HEK293 (cell line): ENCODE data around the gene RNF41.

Experiments
- ATF2 ChIP-seq: fragments of 450-650 bp; formaldehyde crosslinking; IDR thresholded peaks from 2 replicates; pipeline ENCODE4 v1.5.1; 2016; ENCODE audit warnings: missing biosample characterization, missing genetic modification characterization, low read depth
- FEZF1 ChIP-seq: fragments of 450-650 bp; formaldehyde crosslinking; IDR thresholded peaks from 2 replicates; pipeline ENCODE4 v1.5.1; 2016; ENCODE audit warnings: missing biosample characterization, missing genetic modification characterization
- HIC1 ChIP-seq: fragments of 450-650 bp; formaldehyde crosslinking; IDR thresholded peaks from 2 replicates; pipeline ENCODE4 v1.5.1; 2016; ENCODE audit warnings: missing biosample characterization, missing genetic modification characterization
- HOXD13 ChIP-seq: sonication (generic); formaldehyde crosslinking; IDR thresholded peaks from 2 replicates; pipeline ENCODE4 v1.8.0; 2022; ENCODE audit warnings: missing genetic modification reagents, borderline replicate concordance
- MZF1 ChIP-seq: fragments of 450-650 bp; formaldehyde crosslinking; IDR thresholded peaks from 2 replicates; pipeline ENCODE4 v1.5.1; 2017; ENCODE audit warnings: missing biosample characterization, missing genetic modification characterization, borderline replicate concordance
- OVOL3 ChIP-seq: fragments of 450-650 bp; formaldehyde crosslinking; IDR thresholded peaks from 2 replicates; pipeline ENCODE4 v1.5.1; 2016; ENCODE audit warnings: missing biosample characterization, missing genetic modification characterization
- SP3 ChIP-seq: fragments of 450-650 bp; formaldehyde crosslinking; IDR thresholded peaks from 2 replicates; pipeline ENCODE4 v1.5.1; 2016; ENCODE audit warnings: missing biosample characterization, missing genetic modification characterization
- ZBTB17 ChIP-seq: fragments of 450-650 bp; formaldehyde crosslinking; IDR thresholded peaks from 2 replicates; pipeline ENCODE4 v1.5.1; 2016; ENCODE audit warnings: missing biosample characterization, missing genetic modification characterization
- ZBTB21 ChIP-seq: fragments of 450-650 bp; formaldehyde crosslinking; IDR thresholded peaks from 2 replicates; pipeline ENCODE4 v1.5.1; 2017; ENCODE audit warnings: missing biosample characterization, missing genetic modification characterization
- ZBTB8A ChIP-seq: fragments of 450-650 bp; formaldehyde crosslinking; IDR thresholded peaks from 2 replicates; pipeline ENCODE4 v1.5.1; 2016; ENCODE audit warnings: missing biosample characterization, missing genetic modification characterization
- ZFHX2 ChIP-seq: fragments of 450-650 bp; formaldehyde crosslinking; conservative IDR thresholded peaks from 2 replicates; pipeline ENCODE4 v1.5.1; 2016; ENCODE audit warnings: missing biosample characterization, missing genetic modification characterization
- ZIC2 ChIP-seq: fragments of 450-650 bp; formaldehyde crosslinking; IDR thresholded peaks from 2 replicates; pipeline ENCODE4 v1.5.1; 2016; ENCODE audit warnings: missing biosample characterization, missing genetic modification characterization
- ZNF169 ChIP-seq: fragments of 450-650 bp; formaldehyde crosslinking; IDR thresholded peaks from 2 replicates; pipeline ENCODE4 v1.5.1; 2016; ENCODE audit warnings: missing biosample characterization, missing genetic modification characterization
- ZNF221 ChIP-seq: fragments of 450-650 bp; formaldehyde crosslinking; IDR thresholded peaks from 2 replicates; pipeline ENCODE4 v1.5.1; 2017; ENCODE audit warnings: missing biosample characterization, missing genetic modification characterization, borderline replicate concordance
- ZNF248 ChIP-seq: fragments of 450-650 bp; formaldehyde crosslinking; IDR thresholded peaks from 2 replicates; pipeline ENCODE4 v1.5.1; 2017; ENCODE audit warnings: missing biosample characterization, missing genetic modification characterization
- ZNF274 ChIP-seq, 2 experiments: fragments of 200-500 bp in 1 of 2; fragments of 450-650 bp in 1 of 2; sonication (Bioruptor generic) in 1 of 2; formaldehyde crosslinking in 1 of 2; IDR thresholded peaks; 2 replicates each; pipeline versions ENCODE4 v1.5.1 to v1.6.1; 2014 to 2016; ENCODE audit warnings: borderline replicate concordance in 1 of 2, inconsistent platforms in 1 of 2, low read length in 1 of 2, missing biosample characterization in 1 of 2, missing genetic modification characterization in 1 of 2
- ZNF292 ChIP-seq: fragments of 450-650 bp; formaldehyde crosslinking; IDR thresholded peaks from 2 replicates; pipeline ENCODE4 v1.5.1; 2016; ENCODE audit warnings: low read depth, missing biosample characterization, missing genetic modification characterization, borderline replicate concordance
- ZNF302 ChIP-seq: fragments of 450-650 bp; formaldehyde crosslinking; IDR thresholded peaks from 2 replicates; pipeline ENCODE4 v1.5.1; 2016; ENCODE audit warnings: missing biosample characterization, missing genetic modification characterization, low read depth
- ZNF341 ChIP-seq: fragments of 450-650 bp; formaldehyde crosslinking; IDR thresholded peaks from 2 replicates; pipeline ENCODE4; 2016; ENCODE audit warnings: low read depth, missing biosample characterization, missing genetic modification characterization
- ZNF426 ChIP-seq: fragments of 450-650 bp; formaldehyde crosslinking; IDR thresholded peaks from 2 replicates; pipeline ENCODE4 v1.5.1; 2017; ENCODE audit warnings: missing biosample characterization, missing genetic modification characterization, mild to moderate bottlenecking, inconsistent platforms, moderate library complexity
- ZNF510 ChIP-seq: fragments of 450-650 bp; formaldehyde crosslinking; IDR thresholded peaks from 2 replicates; pipeline ENCODE4 v1.5.1; 2018; ENCODE audit warnings: mild to moderate bottlenecking, missing genetic modification characterization, missing biosample characterization; ENCODE audit not compliant: insufficient replicate concordance
- ZNF610 ChIP-seq: fragments of 450-650 bp; formaldehyde crosslinking; IDR thresholded peaks from 2 replicates; pipeline ENCODE4 v1.5.1; 2016; ENCODE audit warnings: missing biosample characterization, missing genetic modification characterization, borderline replicate concordance
- ZNF621 ChIP-seq: fragments of 450-650 bp; formaldehyde crosslinking; IDR thresholded peaks from 2 replicates; pipeline ENCODE4 v1.5.1; 2017; ENCODE audit warnings: missing biosample characterization, missing genetic modification characterization
- ZNF747 ChIP-seq: fragments of 450-650 bp; formaldehyde crosslinking; IDR thresholded peaks from 2 replicates; pipeline ENCODE4 v1.5.1; 2016; ENCODE audit warnings: missing biosample characterization, missing genetic modification characterization
- ZNF785 ChIP-seq: fragments of 450-650 bp; formaldehyde crosslinking; IDR thresholded peaks from 2 replicates; pipeline ENCODE4 v1.5.1; 2016; ENCODE audit warnings: missing biosample characterization, missing genetic modification characterization
- ZNF830 ChIP-seq: fragments of 450-650 bp; IDR thresholded peaks from 2 replicates; pipeline ENCODE4 v1.5.0; 2018; ENCODE audit warnings: missing biosample characterization, missing genetic modification characterization, low read depth, mild to moderate bottlenecking, moderate library complexity
- ZSCAN23 ChIP-seq: fragments of 450-650 bp; formaldehyde crosslinking; IDR thresholded peaks from 2 replicates; pipeline ENCODE4 v1.5.1; 2016; ENCODE audit warnings: missing biosample characterization, missing genetic modification characterization
- ZXDB ChIP-seq: fragments of 450-650 bp; formaldehyde crosslinking; IDR thresholded peaks from 2 replicates; pipeline ENCODE4 v1.5.1; 2016; ENCODE audit warnings: missing biosample characterization, missing genetic modification characterization
- TF ChIP-seq, protein P1 (sequence below): fragments of 450-650 bp; formaldehyde crosslinking; IDR thresholded peaks from 2 replicates; pipeline ENCODE4 v1.5.1; 2016; ENCODE audit warnings: missing biosample characterization, missing genetic modification characterization
- TF ChIP-seq, protein P2 (sequence below): fragments of 450-650 bp; formaldehyde crosslinking; optimal IDR thresholded peaks from 2 replicates; pipeline ENCODE3; 2016; ENCODE audit warnings: missing biosample characterization, mild to moderate bottlenecking, missing genetic modification characterization
- TF ChIP-seq, protein P3 (sequence below): fragments of 450-650 bp; formaldehyde crosslinking; IDR thresholded peaks from 2 replicates; pipeline ENCODE4 v1.5.1; 2016; ENCODE audit warnings: missing biosample characterization, missing genetic modification characterization

The RNF41 gene

GRCh38 chr12:56189918-56190694, 31.6 kb downstream of the RNF41 start (continued):
- peak; percentile 20; the same call in 1 of the 2 replicates for TF ChIP-seq MZF1 (tag by site-specific recombination)
- peak; percentile 36; the same call in 1 of the 2 replicates for TF ChIP-seq OVOL3 (tag by site-specific recombination)
- TF ChIP-seq ZNF747 (tag by site-specific recombination), result no peak
- TF ChIP-seq ZXDB (tag by site-specific recombination), result peak; percentile 95
- TF ChIP-seq ZBTB17 (tag by site-specific recombination), result peak; percentile 92
- no peak for TF ChIP-seq ZNF621 (tag by site-specific recombination)
- TF ChIP-seq HOXD13 (CRISPR knock-in tag), result no peak
- TF ChIP-seq ZNF169 (tag by site-specific recombination), result no peak
- no peak for TF ChIP-seq ZNF510 (tag by site-specific recombination)
- TF ChIP-seq, protein P1, sequence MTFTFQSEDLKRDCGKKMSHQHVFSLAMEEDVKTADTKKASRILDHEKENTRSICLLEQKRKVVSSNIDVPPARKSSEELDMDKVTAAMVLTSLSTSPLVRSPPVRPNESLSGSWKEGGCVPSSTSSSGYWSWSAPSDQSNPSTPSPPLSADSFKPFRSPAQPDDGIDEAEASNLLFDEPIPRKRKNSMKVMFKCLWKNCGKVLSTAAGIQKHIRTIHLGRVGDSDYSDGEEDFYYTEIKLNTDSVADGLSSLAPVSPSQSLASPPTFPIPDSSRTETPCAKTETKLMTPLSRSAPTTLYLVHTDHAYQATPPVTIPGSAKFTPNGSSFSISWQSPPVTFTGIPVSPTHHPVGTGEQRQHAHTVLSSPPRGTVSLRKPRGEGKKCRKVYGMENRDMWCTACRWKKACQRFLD (tag by site-specific recombination), result no peak
- no peak for TF ChIP-seq ZNF302 (tag by site-specific recombination)
- no peak for TF ChIP-seq ZNF426
- peak; percentile 34 for TF ChIP-seq SP3
- peak; percentile 87 for TF ChIP-seq ZNF610
- no peak; the same call in 1 of the 2 replicates for TF ChIP-seq FEZF1 (tag by site-specific recombination)
- TF ChIP-seq ZNF785 (tag by site-specific recombination), result no peak
- TF ChIP-seq ZFHX2 (tag by site-specific recombination), result no peak; the same call in 1 of the 2 replicates
- TF ChIP-seq ZNF274 (IDR thresholded peaks at IDR 0.05; ENCODE audit: low read length), result no peak
- no peak for TF ChIP-seq ZNF274 (tag by site-specific recombination; IDR thresholded peaks at IDR 0.05; ENCODE audit: borderline replicate concordance)
- TF ChIP-seq ZNF830 (tag by site-specific recombination), result no peak
- TF ChIP-seq ZIC2 (tag by site-specific recombination), result no peak
- TF ChIP-seq ATF2 (tag by site-specific recombination), result no peak
- no peak for TF ChIP-seq ZNF221 (tag by site-specific recombination)
- peak; percentile 70 for TF ChIP-seq ZBTB8A (tag by site-specific recombination)
- TF ChIP-seq, protein P2, sequence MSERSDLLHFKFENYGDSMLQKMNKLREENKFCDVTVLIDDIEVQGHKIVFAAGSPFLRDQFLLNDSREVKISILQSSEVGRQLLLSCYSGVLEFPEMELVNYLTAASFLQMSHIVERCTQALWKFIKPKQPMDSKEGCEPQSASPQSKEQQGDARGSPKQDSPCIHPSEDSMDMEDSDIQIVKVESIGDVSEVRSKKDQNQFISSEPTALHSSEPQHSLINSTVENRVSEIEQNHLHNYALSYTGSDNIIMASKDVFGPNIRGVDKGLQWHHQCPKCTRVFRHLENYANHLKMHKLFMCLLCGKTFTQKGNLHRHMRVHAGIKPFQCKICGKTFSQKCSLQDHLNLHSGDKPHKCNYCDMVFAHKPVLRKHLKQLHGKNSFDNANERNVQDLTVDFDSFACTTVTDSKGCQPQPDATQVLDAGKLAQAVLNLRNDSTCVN (tag by site-specific recombination), result peak; percentile 70
- no peak for TF ChIP-seq ZNF292 (tag by site-specific recombination)
- no peak for TF ChIP-seq ZNF248 (tag by site-specific recombination)
- TF ChIP-seq ZNF341 (tag by site-specific recombination), result 0 out of 2 replicates have a peak, but pooled peaks have one; percentile 8
- no peak for TF ChIP-seq HIC1 (tag by site-specific recombination)
- TF ChIP-seq ZSCAN23 (tag by site-specific recombination), result peak; percentile 94; the same call in 1 of the 2 replicates
- TF ChIP-seq, protein P3, sequence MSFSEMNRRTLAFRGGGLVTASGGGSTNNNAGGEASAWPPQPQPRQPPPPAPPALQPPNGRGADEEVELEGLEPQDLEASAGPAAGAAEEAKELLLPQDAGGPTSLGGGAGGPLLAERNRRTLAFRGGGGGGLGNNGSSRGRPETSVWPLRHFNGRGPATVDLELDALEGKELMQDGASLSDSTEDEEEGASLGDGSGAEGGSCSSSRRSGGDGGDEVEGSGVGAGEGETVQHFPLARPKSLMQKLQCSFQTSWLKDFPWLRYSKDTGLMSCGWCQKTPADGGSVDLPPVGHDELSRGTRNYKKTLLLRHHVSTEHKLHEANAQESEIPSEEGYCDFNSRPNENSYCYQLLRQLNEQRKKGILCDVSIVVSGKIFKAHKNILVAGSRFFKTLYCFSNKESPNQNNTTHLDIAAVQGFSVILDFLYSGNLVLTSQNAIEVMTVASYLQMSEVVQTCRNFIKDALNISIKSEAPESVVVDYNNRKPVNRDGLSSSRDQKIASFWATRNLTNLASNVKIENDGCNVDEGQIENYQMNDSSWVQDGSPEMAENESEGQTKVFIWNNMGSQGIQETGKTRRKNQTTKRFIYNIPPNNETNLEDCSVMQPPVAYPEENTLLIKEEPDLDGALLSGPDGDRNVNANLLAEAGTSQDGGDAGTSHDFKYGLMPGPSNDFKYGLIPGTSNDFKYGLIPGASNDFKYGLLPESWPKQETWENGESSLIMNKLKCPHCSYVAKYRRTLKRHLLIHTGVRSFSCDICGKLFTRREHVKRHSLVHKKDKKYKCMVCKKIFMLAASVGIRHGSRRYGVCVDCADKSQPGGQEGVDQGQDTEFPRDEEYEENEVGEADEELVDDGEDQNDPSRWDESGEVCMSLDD (tag by site-specific recombination), result peak; percentile 77
- peak; percentile 72 for TF ChIP-seq ZBTB21 (tag by site-specific recombination)
